LNCaP clone FGC (cell line): ENCODE data around the gene PHF14.

ENCODE experiments used
- DNase-seq: peaks from one replicate; pipeline ENCODE4 v3.0.0-alpha.2; 2011; ENCODE audit warnings: low read depth
- H3K4me3 ChIP-seq: 2 replicates; pipeline ENCODE4 v1.5.1; 2011; ENCODE audit warnings: mild to moderate bottlenecking, low read depth, low read length, control low read depth
- TF ChIP-seq, protein P1 (sequence below): IDR thresholded peaks from 2 replicates; pipeline ENCODE4 v1.5.1; 2012; ENCODE audit warnings: mild to moderate bottlenecking; ENCODE audit not compliant: control insufficient read depth, insufficient read depth; ENCODE audit errors: extremely low read depth

PHF14 gene

DNA sequence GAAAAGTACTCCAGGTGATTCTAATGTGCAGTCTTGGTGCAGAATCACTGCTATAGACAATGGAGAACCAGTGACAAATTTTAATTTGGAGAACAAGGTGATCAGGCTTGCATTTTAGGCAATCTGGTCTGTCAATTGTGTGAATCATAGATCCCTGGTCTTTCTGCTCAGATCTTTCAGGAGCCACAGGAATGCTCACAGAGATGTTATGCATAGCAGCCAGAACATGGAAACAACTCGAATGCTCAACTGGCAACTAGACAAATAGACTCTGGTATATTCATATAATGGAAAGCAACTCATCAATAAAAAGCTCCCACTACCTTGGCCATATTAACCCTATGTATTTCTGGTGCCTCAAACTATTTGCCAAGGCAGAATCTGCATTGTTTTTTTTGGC is 209.1 kb downstream of the PHF14 start:
- H3K4me3 ChIP-seq: no peak overlapping the region
- TF ChIP-seq, protein P1, sequence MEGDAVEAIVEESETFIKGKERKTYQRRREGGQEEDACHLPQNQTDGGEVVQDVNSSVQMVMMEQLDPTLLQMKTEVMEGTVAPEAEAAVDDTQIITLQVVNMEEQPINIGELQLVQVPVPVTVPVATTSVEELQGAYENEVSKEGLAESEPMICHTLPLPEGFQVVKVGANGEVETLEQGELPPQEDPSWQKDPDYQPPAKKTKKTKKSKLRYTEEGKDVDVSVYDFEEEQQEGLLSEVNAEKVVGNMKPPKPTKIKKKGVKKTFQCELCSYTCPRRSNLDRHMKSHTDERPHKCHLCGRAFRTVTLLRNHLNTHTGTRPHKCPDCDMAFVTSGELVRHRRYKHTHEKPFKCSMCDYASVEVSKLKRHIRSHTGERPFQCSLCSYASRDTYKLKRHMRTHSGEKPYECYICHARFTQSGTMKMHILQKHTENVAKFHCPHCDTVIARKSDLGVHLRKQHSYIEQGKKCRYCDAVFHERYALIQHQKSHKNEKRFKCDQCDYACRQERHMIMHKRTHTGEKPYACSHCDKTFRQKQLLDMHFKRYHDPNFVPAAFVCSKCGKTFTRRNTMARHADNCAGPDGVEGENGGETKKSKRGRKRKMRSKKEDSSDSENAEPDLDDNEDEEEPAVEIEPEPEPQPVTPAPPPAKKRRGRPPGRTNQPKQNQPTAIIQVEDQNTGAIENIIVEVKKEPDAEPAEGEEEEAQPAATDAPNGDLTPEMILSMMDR: no peak
- DNase-seq: no peak

DNA sequence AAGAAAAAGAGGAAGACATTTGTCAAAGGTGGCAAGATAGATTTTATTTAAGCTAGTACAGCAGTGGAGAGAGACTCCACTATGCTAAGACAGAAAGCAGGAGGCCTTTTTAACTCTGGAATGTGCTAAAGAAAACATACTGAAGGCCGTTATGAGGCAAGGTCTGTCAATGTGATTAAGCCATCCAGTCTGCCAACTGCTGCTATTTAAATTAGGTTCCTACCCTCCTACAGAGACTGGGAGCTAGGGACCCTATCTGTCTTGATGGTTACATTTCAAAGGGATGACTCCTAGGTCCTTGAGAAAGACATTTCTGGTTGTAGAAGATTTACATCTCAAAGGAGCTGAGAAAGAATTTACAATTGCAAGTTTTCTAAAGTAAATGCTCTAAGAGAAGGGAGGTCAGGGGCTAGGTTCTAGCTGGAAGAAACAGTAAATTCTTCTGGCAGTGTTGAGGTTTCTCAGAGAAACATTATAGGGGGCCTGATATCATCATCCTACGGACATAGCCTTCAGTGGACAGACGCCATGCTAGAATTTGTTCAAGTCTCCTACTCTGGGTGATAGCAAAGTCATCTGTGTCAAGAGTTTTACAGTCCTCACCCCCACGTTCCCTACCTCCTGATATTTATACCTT is 211.6 kb downstream of the PHF14 start:
- TF ChIP-seq, protein P1: no peak
- no peak overlapping the region for H3K4me3 ChIP-seq
- DNase-seq: no peak

DNA sequence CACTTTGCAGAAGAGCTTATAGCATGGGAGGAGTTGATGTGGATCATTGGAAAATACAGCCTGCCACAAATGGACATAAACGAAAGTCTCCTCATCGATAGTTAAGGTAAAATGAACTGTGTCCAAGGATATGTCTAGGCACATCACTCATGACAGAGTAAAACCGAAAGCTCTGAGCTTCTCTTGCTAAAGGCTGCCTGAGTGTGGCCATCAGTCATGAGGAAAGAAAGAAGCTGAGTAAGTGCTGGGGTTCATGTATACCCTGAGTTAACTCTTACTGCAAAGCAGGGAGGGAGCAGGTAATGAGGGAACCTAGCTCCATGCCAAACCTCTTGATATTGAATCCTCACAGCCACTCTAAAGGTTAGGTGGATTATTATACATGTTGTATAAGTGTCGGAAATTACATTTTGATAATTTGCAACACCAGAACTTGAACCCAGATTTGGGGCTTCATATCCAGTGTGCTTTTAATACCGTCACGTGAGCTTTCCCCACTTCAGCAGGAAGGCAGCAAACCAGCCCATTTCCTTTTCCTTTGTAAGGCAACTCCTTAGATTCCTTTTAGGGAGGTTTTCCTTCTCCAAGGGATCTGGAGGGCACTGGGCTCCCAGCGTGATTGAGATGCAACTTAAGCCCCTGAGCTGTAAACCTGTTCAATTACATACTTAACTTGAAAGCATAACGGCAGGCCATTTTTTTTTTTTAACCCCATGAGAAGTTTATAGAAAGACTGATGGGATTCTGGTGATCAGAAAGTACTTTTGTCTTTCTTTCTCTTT is 215.0 kb downstream of the PHF14 start:
- TF ChIP-seq, protein P1: no peak
- no peak for DNase-seq
- no peak overlapping the region for H3K4me3 ChIP-seq

- no peak for DNase-seq
- H3K4me3 ChIP-seq: no peak overlapping the region
- TF ChIP-seq, protein P1: no peak
Observed at GRCh38 chr7:11191081-11191480, 217.4 kb downstream of the PHF14 start.

GRCh38 chr7:11191574-11192220 is 218.0 kb downstream of the PHF14 start:
- H3K4me3 ChIP-seq: no peak overlapping the region
- DNase-seq: no peak
- TF ChIP-seq, protein P1: no peak

DNA sequence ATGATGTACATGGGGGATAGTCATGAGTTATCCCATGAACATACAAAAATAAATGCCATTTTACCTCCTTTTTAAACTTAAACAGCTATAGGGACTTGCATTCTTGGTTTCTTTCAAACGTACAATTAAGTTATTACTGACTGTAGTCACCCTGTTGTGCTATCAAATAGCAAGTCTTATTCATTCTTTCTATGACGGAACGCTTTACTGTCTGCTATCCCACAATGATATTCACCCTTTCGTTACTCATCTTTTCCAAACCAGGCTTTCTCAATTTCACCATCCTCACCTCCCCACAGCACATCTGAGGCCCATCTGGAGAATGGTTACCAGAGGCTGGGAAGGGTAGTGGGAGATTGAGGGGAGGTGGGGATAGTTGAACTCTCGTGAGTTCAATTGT is 218.8 kb downstream of the PHF14 start:
- no peak for DNase-seq
- no peak overlapping the region for H3K4me3 ChIP-seq
- TF ChIP-seq, protein P1: no peak
